HepG2 (cell line): ENCODE results near the gene TTLL11. TPM values are rescaled to one million over a fixed set of nuclear protein-coding genes. Genes with fewer than 3 reads are reported as not detected.

Experiments used
- RORA ChIP-seq: sonication (generic); formaldehyde crosslinking; IDR thresholded peaks from 2 replicates; pipeline ENCODE4 v1.5.0; 2020; ENCODE audit warnings: mild to moderate bottlenecking, missing genetic modification reagents, moderate library complexity
- TBX3 ChIP-seq: fragments of 450-650 bp; IDR thresholded peaks from 2 replicates; pipeline ENCODE4 v1.6.1; 2017; ENCODE audit warnings: antibody characterized with exemption, mild to moderate bottlenecking, inconsistent platforms, borderline replicate concordance
- U2AF1 ChIP-seq: fragments of 200-400 bp; formaldehyde crosslinking; optimal IDR thresholded peaks from 2 replicates; pipeline ENCODE3; 2017; ENCODE audit warnings: mild to moderate bottlenecking, low read depth, low read length
- U2AF2 ChIP-seq: fragments of 200-400 bp; formaldehyde crosslinking; IDR thresholded peaks from 2 replicates; pipeline ENCODE4 v1.6.1; 2017; ENCODE audit warnings: low read depth, mild to moderate bottlenecking, low read length
- ZNF3 ChIP-seq: IDR thresholded peaks from 2 replicates; pipeline ENCODE4 v1.7.0; 2017; ENCODE audit warnings: inconsistent platforms
- ZNF772 ChIP-seq: sonication (generic); formaldehyde crosslinking; IDR thresholded peaks from 2 replicates; pipeline ENCODE4 v1.5.0; 2020; ENCODE audit warnings: mild to moderate bottlenecking, missing genetic modification reagents
- polyA plus RNA-seq, 8 experiments: library from polyadenylated mRNA; depleted of rRNA in 3 of 8; stranded (reverse) in 7 of 8; unstranded in 1 of 8; fragments of >200 nt; fragmentation: Illumina TruSeq in 4 of 8; extraction: Trizol in 4 of 8; gene quantifications; 2 replicates each; pipeline versions ENCODE4 v1.2.1 to v1.2.3, GENCODE V29; 2011 to 2016; ENCODE audit warnings: low read depth in 4 of 8, missing spikeins in 1 of 8, mixed read lengths in 1 of 8; ENCODE audit not compliant: insufficient read depth in 1 of 8
- total RNA-seq, 5 experiments: library from RNA; depleted of rRNA; stranded (reverse); fragments of >200 nt; fragmentation: Illumina TruSeq; extraction: Trizol; gene quantifications; 2 replicates each; pipeline ENCODE4 v1.2.3, GENCODE V29; 2016; ENCODE audit warnings: low read depth in 1 of 5
- TF ChIP-seq, protein P1 (sequence below): sonication (generic); formaldehyde crosslinking; IDR thresholded peaks from 2 replicates; pipeline ENCODE4 v1.4.0; 2020; ENCODE audit warnings: mild to moderate bottlenecking, missing genetic modification reagents
- TF ChIP-seq, protein P2 (sequence below): sonication (generic); formaldehyde crosslinking; IDR thresholded peaks from one replicate; pipeline ENCODE4 v1.5.1; 2020; ENCODE audit warnings: mild to moderate bottlenecking, missing genetic modification reagents; ENCODE audit errors: not compliant biosample characterization
- TF ChIP-seq, protein P3 (sequence below): sonication (generic); formaldehyde crosslinking; IDR thresholded peaks from 2 replicates; pipeline ENCODE4 v1.4.0; 2020; ENCODE audit warnings: missing genetic modification reagents
- TF ChIP-seq, protein P4 (sequence below): sonication (generic); formaldehyde crosslinking; IDR thresholded peaks from 2 replicates; pipeline ENCODE4 v1.5.0; 2020; ENCODE audit warnings: mild to moderate bottlenecking, missing genetic modification reagents
- TF ChIP-seq, protein P5 (sequence below): sonication (generic); formaldehyde crosslinking; IDR thresholded peaks from 2 replicates; pipeline ENCODE4 v1.8.0; 2022; ENCODE audit warnings: mild to moderate bottlenecking, missing genetic modification reagents; ENCODE audit not compliant: insufficient replicate concordance

TTLL11 gene
- total and polyA plus RNA-seq, 2 of the 13 experiments (the other 11 are each of a cell fraction or from before 2014, with no cell fraction given): 4.5 to 5.2 TPM

DNA sequence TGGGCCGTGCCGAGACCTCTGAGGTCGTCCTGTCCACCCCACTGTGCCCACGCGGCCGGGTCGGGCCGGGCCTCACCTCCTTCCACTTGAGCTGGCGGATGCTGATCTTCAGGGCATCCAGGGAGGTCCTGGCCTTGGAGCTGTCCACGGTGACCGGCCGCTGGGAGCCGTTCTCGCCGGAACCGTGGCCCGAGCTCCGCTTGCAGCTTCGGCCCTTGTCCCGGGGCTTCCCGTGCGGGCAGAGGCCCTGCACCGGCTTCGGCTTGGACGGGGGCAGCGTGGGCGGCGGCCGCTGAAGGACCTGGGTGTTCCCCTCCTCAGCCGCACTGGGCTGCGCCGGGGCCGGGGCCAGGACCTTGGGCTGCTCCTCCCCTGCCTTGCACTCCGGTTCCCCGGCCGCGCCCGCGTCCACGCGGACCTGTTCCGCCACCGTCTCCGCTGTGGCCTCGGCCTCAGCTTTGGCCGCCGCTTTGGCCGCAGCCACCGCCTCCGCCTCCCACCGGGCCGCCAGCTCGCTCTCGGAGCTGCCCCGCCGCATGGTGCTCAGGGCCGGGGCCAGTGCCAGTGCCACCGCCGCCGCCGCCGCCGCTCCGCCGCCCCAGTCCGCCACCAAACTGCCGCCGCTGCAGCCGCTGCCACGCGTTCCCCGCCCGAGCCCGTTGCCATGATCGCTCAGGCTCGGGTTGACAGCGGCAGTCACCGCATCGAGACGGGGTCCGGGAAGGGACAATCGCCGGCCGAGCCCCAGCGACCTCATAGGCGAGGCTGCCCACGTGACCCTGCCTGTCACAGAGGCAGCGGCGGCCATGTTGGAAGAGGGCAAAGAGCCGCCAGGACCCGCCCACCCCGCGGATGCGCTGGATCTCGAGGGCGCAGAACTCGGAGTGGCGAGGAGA is at the start of gene TTLL11 (continued):
- TF ChIP-seq, protein P1, sequence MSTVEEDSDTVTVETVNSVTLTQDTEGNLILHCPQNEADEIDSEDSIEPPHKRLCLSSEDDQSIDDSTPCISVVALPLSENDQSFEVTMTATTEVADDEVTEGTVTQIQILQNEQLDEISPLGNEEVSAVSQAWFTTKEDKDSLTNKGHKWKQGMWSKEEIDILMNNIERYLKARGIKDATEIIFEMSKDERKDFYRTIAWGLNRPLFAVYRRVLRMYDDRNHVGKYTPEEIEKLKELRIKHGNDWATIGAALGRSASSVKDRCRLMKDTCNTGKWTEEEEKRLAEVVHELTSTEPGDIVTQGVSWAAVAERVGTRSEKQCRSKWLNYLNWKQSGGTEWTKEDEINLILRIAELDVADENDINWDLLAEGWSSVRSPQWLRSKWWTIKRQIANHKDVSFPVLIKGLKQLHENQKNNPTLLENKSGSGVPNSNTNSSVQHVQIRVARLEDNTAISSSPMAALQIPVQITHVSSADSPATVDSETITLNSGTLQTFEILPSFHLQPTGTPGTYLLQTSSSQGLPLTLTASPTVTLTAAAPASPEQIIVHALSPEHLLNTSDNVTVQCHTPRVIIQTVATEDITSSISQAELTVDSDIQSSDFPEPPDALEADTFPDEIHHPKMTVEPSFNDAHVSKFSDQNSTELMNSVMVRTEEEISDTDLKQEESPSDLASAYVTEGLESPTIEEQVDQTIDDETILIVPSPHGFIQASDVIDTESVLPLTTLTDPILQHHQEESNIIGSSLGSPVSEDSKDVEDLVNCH (CRISPR knock-in tag): no peak
- TF ChIP-seq RORA (CRISPR knock-in tag): no peak
- TF ChIP-seq, protein P2, sequence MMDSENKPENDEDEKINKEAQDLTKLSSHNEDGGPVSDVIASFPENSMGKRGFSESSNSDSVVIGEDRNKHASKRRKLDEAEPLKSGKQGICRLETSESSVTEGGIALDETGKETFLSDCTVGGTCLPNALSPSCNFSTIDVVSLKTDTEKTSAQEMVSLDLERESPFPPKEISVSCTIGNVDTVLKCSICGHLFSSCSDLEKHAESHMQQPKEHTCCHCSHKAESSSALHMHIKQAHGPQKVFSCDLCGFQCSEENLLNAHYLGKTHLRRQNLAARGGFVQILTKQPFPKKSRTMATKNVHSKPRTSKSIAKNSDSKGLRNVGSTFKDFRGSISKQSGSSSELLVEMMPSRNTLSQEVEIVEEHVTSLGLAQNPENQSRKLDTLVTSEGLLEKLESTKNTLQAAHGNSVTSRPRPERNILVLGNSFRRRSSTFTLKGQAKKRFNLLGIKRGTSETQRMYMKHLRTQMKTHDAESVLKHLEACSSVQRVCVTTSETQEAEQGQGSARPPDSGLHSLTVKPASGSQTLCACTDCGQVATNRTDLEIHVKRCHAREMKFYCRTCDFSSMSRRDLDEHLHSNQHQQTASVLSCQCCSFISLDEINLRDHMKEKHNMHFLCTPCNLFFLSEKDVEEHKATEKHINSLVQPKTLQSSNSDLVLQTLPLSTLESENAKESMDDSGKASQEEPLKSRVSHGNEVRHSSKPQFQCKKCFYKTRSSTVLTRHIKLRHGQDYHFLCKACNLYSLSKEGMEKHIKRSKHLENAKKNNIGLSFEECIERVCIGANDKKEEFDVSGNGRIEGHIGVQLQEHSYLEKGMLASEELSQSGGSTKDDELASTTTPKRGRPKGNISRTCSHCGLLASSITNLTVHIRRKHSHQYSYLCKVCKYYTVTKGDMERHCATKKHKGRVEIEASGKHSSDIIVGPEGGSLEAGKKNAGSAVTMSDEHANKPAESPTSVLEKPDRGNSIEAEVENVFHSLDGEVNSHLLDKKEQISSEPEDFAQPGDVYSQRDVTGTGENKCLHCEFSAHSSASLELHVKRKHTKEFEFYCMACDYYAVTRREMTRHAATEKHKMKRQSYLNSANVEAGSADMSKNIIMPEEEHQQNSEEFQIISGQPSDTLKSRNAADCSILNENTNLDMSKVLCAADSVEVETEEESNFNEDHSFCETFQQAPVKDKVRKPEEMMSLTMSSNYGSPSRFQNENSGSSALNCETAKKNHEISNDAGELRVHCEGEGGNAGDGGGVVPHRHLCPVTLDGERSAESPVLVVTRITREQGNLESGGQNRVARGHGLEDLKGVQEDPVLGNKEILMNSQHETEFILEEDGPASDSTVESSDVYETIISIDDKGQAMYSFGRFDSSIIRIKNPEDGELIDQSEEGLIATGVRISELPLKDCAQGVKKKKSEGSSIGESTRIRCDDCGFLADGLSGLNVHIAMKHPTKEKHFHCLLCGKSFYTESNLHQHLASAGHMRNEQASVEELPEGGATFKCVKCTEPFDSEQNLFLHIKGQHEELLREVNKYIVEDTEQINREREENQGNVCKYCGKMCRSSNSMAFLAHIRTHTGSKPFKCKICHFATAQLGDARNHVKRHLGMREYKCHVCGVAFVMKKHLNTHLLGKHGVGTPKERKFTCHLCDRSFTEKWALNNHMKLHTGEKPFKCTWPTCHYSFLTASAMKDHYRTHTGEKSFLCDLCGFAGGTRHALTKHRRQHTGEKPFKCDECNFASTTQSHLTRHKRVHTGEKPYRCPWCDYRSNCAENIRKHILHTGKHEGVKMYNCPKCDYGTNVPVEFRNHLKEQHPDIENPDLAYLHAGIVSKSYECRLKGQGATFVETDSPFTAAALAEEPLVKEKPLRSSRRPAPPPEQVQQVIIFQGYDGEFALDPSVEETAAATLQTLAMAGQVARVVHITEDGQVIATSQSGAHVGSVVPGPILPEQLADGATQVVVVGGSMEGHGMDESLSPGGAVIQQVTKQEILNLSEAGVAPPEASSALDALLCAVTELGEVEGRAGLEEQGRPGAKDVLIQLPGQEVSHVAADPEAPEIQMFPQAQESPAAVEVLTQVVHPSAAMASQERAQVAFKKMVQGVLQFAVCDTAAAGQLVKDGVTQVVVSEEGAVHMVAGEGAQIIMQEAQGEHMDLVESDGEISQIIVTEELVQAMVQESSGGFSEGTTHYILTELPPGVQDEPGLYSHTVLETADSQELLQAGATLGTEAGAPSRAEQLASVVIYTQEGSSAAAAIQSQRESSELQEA (CRISPR knock-in tag): peak; percentile 37
- TF ChIP-seq TBX3: no peak
- no peak for TF ChIP-seq ZNF3 (CRISPR knock-in tag)
- TF ChIP-seq, protein P3, sequence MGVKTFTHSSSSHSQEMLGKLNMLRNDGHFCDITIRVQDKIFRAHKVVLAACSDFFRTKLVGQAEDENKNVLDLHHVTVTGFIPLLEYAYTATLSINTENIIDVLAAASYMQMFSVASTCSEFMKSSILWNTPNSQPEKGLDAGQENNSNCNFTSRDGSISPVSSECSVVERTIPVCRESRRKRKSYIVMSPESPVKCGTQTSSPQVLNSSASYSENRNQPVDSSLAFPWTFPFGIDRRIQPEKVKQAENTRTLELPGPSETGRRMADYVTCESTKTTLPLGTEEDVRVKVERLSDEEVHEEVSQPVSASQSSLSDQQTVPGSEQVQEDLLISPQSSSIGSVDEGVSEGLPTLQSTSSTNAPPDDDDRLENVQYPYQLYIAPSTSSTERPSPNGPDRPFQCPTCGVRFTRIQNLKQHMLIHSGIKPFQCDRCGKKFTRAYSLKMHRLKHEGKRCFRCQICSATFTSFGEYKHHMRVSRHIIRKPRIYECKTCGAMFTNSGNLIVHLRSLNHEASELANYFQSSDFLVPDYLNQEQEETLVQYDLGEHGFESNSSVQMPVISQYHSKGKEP (CRISPR knock-in tag): no peak
- peak; percentile 92 for TF ChIP-seq ZNF772 (CRISPR knock-in tag)
- TF ChIP-seq U2AF2: no peak
- no peak for TF ChIP-seq U2AF1
- TF ChIP-seq, protein P4, sequence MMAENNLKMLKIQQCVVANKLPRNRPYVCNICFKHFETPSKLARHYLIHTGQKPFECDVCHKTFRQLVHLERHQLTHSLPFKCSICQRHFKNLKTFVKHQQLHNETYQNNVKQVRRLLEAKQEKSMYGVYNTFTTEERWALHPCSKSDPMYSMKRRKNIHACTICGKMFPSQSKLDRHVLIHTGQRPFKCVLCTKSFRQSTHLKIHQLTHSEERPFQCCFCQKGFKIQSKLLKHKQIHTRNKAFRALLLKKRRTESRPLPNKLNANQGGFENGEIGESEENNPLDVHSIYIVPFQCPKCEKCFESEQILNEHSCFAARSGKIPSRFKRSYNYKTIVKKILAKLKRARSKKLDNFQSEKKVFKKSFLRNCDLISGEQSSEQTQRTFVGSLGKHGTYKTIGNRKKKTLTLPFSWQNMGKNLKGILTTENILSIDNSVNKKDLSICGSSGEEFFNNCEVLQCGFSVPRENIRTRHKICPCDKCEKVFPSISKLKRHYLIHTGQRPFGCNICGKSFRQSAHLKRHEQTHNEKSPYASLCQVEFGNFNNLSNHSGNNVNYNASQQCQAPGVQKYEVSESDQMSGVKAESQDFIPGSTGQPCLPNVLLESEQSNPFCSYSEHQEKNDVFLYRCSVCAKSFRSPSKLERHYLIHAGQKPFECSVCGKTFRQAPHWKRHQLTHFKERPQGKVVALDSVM: no peak; the same call in 1 of the 2 replicates
- TF ChIP-seq, protein P5, sequence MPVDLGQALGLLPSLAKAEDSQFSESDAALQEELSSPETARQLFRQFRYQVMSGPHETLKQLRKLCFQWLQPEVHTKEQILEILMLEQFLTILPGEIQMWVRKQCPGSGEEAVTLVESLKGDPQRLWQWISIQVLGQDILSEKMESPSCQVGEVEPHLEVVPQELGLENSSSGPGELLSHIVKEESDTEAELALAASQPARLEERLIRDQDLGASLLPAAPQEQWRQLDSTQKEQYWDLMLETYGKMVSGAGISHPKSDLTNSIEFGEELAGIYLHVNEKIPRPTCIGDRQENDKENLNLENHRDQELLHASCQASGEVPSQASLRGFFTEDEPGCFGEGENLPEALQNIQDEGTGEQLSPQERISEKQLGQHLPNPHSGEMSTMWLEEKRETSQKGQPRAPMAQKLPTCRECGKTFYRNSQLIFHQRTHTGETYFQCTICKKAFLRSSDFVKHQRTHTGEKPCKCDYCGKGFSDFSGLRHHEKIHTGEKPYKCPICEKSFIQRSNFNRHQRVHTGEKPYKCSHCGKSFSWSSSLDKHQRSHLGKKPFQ: no peak
